ENCODE results near the gene LIFR. TPM values are rescaled to one million over a fixed set of nuclear protein-coding genes. Genes with fewer than 3 reads are reported as not detected.

The LIFR gene
- total RNA-seq, 1 experiment from 2014 or later: 47.9 TPM

- Histone ChIP-seq H3K36me3 (ENCODE audit: insufficient read depth, low read length, poor library complexity, severe bottlenecking) (no peaks in the 10 kb centered on the region), H3K27ac (ENCODE audit: low read depth, low read length, poor library complexity, severe bottlenecking) (no peak overlapping the region), H3K4me1 (ENCODE audit: insufficient read depth, low read length, poor library complexity, severe bottlenecking) (peaks cover 8% of the 10 kb centered on the region), H3K4me3 (ENCODE audit: low read depth, low read length, poor library complexity, severe bottlenecking) (no peak overlapping the region), H3K9me3 (ENCODE audit: low read depth, low read length, poor library complexity, severe bottlenecking) (peaks cover 12% of the 10 kb centered on the region), H3K27me3 (replicated peaks; ENCODE audit: insufficient read depth, low read depth, low read length, poor library complexity) (no peaks in the 10 kb centered on the region)
- no peak for DNase-seq (ENCODE audit: low spot score)
- ChIA-PET CTCF (no interaction called here), POLR2A (ENCODE audit: low non-redundant PET) (interaction anchor here (0.7 kb wide), 1 partner anchor 10 kb away, joined by 3 read pairs; no protein-coding TSS in a partner anchor)
- TF ChIP-seq CTCF (conservative IDR thresholded peaks at IDR 0.05; ENCODE audit: low read depth, low read length): no peak
- TF ChIP-seq EZH2 (IDR thresholded peaks at IDR 0.05; ENCODE audit: borderline replicate concordance, low read depth, low read length, poor library complexity, severe bottlenecking): no peak
- no TSS peak for BruUV-seq (replicated peaks)
- intact Hi-C loops (cut with micrococcal nuclease; ENCODE audit: unreplicated experiment): no loop called here
Observed at GRCh38 chr5:38532165-38532669, 24.2 kb downstream of the LIFR start.

GRCh38 chr5:38531518-38531917 lies 24.9 kb downstream of the LIFR start:
- no peaks in the 10 kb centered on the region for H3K27me3 ChIP-seq (replicated peaks; ENCODE audit: insufficient read depth, low read depth, low read length, poor library complexity)
- ChIA-PET CTCF (no interaction called here), POLR2A (ENCODE audit: low non-redundant PET) (no interaction called here)
- no peaks in the 10 kb centered on the region for H3K36me3 ChIP-seq (ENCODE audit: insufficient read depth, low read length, poor library complexity, severe bottlenecking)
- no TSS peak for BruUV-seq (replicated peaks)
- intact Hi-C loops (cut with micrococcal nuclease; ENCODE audit: unreplicated experiment): no loop called here
- H3K9me3 ChIP-seq (ENCODE audit: low read depth, low read length, poor library complexity, severe bottlenecking): peaks cover 12% of the 10 kb centered on the region
- H3K4me3 ChIP-seq (ENCODE audit: low read depth, low read length, poor library complexity, severe bottlenecking): no peak overlapping the region
- H3K4me1 ChIP-seq (ENCODE audit: insufficient read depth, low read length, poor library complexity, severe bottlenecking): peaks cover 8% of the 10 kb centered on the region
- H3K27ac ChIP-seq (ENCODE audit: low read depth, low read length, poor library complexity, severe bottlenecking): no peak overlapping the region
- no peak for DNase-seq (ENCODE audit: low spot score)
- TF ChIP-seq EZH2 (IDR thresholded peaks at IDR 0.05; ENCODE audit: borderline replicate concordance, low read depth, low read length, poor library complexity, severe bottlenecking) (no peak), CTCF (conservative IDR thresholded peaks at IDR 0.05; ENCODE audit: low read depth, low read length) (no peak)

- intact Hi-C loops (cut with micrococcal nuclease; ENCODE audit: unreplicated experiment): no loop called here
- no TSS peak for BruUV-seq (replicated peaks)
- TF ChIP-seq EZH2 (IDR thresholded peaks at IDR 0.05; ENCODE audit: borderline replicate concordance, low read depth, low read length, poor library complexity, severe bottlenecking) (no peak), CTCF (conservative IDR thresholded peaks at IDR 0.05; ENCODE audit: low read depth, low read length) (no peak)
- peaks cover 3% of the 10 kb centered on the region for H3K36me3 ChIP-seq (ENCODE audit: insufficient read depth, low read length, poor library complexity, severe bottlenecking)
- CTCF ChIA-PET: no interaction called here
- H3K27ac ChIP-seq (ENCODE audit: low read depth, low read length, poor library complexity, severe bottlenecking): no peak overlapping the region
- H3K27me3 ChIP-seq (replicated peaks; ENCODE audit: insufficient read depth, low read depth, low read length, poor library complexity): no peaks in the 10 kb centered on the region
- peaks cover 12% of the 10 kb centered on the region for H3K9me3 ChIP-seq (ENCODE audit: low read depth, low read length, poor library complexity, severe bottlenecking)
- peaks cover 6% of the 10 kb centered on the region for H3K4me1 ChIP-seq (ENCODE audit: insufficient read depth, low read length, poor library complexity, severe bottlenecking)
- DNase-seq (ENCODE audit: low spot score): no peak
- POLR2A ChIA-PET (ENCODE audit: low non-redundant PET): no interaction called here
- no peak overlapping the region for H3K4me3 ChIP-seq (ENCODE audit: low read depth, low read length, poor library complexity, severe bottlenecking)
Observed at GRCh38 chr5:38529955-38530646, 26.3 kb downstream of the LIFR start.

Measured in A673 (cell line).